GM18511 (cell line): Measurements from ENCODE around the gene BABAM2.
"Not testable (repeated sequence)": the region's sequence is repeated elsewhere in the genome, so short reads cannot be mapped to it uniquely, and the experiment has no call there.

Experiments used
- ATAC-seq: cut with Tn5 transposase; IDR thresholded peaks from one replicate; pipeline ENCODE4 v1.9.1; 2021; ENCODE audit warnings: mild to moderate bottlenecking, moderate library complexity; ENCODE audit not compliant: unreplicated experiment

BABAM2 gene

DNA sequence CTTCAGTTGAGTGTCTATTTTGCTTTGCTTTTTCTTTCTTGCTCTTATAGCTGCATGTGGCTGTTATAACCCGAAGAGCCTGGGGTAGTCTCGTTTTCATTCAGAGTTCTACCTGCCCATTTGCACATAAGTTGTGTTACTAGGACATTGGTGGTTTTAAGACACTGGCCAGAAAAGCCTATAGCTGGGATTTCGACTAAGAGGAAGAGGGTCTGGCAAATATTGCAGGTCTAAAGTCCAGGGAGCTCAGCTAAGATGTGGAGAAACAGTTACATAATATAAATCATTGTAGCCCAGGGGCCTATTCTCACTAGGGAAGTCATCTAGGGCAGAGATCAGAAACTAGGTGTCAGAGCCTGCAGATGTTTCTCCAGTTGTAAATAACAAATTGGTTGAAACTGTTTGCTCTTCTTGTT, 120.8 kb downstream of the BABAM2 start:
- no peak for ATAC-seq

- not testable (repeated sequence) for ATAC-seq
Observed at GRCh38 chr2:28018474-28018873, 127.9 kb downstream of the BABAM2 start.

DNA sequence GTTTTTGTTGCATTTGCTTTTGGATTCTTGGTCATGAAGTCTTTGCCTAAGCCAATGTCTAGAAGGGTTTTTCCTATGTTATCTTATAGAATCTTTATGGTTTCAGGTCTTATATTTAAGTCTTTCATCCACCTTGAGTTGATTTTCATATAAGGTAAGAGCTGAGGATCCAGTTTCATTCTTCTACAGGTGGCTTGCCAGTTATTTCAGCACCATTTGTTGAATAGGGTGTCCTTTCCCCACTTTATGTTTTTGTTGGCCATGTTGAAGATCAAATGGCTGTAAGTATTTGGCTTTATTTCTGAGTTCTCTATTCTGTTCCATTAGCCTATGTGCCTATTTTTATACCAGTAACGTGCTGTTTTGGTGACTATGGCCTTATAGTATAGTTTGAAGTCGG, 129.0 kb downstream of the BABAM2 start:
- not testable (repeated sequence) for ATAC-seq

- no peak for ATAC-seq
Observed at GRCh38 chr2:28021898-28022297, 131.4 kb downstream of the BABAM2 start.

GRCh38 chr2:28025123-28025522, 134.6 kb downstream of the BABAM2 start:
- ATAC-seq = no peak

DNA sequence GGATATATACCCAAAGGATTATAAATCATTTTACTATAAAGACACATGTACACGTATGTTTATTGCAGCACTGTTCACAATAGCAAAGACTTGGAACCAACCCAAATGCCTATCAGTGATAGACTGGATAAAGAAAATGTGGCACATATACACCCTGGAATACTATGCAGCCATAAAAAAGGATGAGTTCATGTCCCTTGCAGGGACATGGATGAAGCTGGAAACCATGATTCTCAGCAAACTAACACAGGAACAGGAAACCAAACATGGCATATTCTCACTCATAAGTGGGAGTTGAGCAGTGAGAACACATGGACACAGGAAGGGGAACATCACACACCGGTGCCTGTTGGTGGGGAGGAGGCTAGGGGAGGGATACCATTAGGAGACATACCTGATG, 135.7 kb downstream of the BABAM2 start:
- ATAC-seq = not testable (repeated sequence)

- ATAC-seq = no peak
Observed at GRCh38 chr2:28028025-28028424, 137.5 kb downstream of the BABAM2 start.

DNA sequence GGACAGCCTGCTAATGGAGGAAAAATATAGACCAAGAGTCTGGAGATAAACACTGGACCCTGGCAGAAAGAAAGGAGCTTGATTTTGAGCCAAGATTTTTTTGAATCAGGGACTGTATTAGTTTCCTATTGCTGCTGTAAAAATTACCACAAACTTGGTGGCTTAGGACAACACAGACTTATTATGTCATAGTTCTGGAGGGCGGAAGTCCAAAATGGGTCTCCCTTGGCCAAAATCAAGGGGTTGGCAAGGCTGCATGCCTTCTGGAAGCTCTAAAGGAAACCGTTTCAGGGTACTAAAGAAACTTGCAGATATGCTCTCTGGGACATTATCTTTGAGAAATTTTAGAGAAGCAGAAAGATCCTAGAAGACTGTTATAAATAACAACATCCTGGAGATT, 140.1 kb downstream of the BABAM2 start:
- ATAC-seq = no peak

- no peak for ATAC-seq
Observed at GRCh38 chr2:28032816-28033215, 142.3 kb downstream of the BABAM2 start.

DNA sequence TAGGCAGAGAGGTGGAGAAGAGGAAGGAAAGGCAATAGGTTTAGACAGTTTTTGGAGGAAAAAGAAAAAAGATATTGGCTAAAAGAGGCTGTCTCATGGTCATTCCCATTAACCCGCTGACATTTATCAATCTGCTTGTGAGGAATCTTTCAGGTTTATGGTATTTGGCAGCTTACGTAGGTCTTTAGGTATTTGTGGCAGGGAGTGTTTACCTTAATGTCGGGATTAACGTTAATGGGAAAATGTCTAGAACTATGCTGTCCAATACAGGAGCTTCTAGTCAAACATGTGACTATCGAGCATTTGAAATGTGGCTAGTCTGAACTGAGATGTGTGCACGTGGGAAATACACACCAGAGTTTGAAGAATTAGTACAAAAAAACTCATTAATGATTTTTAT, 144.2 kb downstream of the BABAM2 start:
- no peak for ATAC-seq

DNA sequence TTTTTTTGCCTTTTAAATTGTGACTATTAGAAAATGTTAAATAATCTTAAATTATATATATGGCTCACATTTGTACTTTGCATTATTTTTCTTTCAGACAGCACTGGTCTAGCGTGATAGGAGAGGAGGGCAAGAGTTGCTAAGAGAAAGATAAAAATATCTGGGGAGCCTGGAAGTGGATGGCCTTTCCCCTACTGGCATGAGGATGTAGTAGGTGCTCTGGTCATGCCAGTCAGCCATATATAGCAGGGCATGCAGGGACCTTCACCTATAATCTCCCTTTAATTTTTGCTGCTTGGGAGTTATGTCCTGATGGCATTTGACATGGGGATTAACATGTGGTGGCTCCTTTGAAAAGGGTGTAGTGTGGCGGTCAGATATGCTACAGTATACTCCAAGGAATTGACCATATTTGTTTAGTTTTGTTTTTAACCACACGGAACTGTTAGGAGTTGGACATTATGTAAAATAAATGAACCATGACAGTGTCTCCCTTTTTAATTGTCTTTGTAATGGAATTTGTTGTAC, 144.7 kb downstream of the BABAM2 start:
- ATAC-seq = no peak

- ATAC-seq = no peak
Observed at GRCh38 chr2:28035816-28036215, 145.3 kb downstream of the BABAM2 start.

DNA sequence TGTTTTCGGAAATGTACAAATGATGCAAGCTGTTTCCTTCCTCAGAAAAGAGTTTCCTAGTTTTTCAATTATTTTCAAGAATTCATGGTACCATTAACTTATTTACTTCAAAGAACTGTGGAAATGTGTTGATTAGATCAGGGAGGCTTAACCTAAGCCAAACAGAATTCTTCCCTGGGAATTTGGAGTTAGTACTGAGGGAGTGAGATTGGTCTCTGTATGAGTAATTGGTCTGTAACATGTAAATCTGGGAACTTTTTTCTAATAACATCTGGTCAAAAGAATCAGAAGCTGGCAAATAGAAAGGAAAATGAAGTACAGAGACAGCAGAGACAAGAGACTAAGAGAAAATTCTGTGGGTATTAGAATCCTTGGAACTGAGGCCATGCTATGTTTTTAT, 145.8 kb downstream of the BABAM2 start:
- ATAC-seq = no peak

DNA sequence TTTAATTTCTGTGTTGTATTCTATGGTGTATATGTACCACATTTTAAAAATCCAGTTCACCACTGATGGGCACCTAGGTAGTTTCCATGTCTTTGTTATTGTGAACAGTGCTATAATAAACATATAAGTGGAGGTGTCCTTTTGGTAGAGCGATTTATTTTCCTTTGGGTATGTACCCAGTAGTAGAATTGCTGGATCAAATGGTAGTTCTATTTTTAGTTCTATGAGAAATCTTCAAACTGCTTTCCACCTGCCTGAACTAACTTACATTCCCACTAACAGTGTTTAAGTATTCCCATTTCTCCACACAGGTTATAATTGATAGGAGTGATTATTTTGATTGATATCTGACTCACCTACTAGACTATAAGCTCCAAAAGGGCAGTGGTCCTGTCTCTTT, 148.2 kb downstream of the BABAM2 start:
- no peak for ATAC-seq

DNA sequence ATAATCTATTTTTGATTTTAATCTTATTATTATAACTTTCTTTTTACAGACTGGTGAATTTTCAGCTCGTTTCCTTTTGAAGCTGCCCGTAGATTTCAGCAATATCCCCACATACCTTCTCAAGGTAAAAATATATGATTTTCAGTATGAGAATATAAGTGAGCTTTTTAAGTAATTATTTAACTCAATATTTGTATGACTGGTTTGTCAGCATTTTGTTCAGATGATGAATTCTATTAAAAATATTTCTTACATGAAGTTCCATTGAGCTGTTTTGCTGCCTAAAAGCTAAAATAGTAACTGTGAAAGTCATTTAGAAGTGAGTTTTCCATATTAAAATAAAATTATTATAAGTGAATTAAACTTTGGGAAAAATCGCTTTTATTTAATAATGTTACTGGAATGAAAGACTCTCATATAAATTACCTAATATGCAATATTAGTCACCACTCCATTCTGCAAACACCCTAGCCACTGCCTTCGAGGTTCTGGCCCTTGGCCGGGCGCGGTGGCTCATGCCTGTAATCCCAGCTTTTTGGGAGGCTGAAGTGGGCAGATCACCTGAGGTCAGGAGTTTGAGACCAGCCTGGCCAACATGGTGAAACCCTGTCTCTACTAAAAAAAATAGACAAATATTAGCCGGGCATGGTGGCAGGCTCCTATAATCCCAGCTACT, 155.3 kb downstream of the BABAM2 start:
- no peak for ATAC-seq

DNA sequence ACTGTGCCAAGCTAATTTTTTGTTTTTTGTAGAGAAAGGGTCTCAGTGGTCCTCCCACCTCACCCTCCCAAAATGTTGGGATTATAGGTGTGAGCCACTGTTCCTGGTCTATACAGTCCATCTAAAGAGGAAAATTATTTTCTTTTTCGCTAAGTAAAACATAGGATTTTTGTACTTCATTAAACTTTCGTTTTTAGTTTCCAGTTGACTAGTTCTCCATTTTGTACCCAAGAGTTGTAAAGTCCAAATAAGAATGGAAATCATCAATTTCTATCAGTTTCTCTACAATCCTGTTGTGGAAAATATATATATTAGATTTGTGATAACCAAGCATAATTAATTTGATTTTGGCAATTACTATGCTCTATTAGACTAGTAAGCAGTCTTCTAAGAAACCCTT, 156.4 kb downstream of the BABAM2 start:
- no peak for ATAC-seq

- no peak for ATAC-seq
Observed at GRCh38 chr2:28047681-28048080, 157.2 kb downstream of the BABAM2 start.

GRCh38 chr2:28048341-28048740, 157.8 kb downstream of the BABAM2 start:
- ATAC-seq = no peak

- no peak for ATAC-seq
Observed at GRCh38 chr2:28049416-28049815, 158.9 kb downstream of the BABAM2 start.

DNA sequence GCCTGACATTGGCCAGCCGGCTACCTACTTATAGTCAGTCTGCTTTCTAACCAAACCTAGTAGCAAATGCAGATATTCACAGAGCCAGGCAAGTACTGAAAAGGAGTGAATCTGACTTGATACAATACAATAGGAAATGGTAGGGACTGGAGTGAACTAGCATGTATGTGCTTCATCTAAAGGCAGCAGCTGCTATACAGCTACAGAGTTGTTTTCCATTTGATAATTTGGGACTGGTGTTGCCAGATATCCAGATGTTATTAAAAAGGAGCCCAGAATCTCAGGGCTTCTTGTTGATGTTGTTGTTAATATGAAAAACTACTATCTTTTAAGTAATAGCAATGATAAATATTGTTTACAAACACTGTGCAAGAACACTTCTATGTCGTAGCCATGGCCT, 159.4 kb downstream of the BABAM2 start:
- ATAC-seq = no peak

DNA sequence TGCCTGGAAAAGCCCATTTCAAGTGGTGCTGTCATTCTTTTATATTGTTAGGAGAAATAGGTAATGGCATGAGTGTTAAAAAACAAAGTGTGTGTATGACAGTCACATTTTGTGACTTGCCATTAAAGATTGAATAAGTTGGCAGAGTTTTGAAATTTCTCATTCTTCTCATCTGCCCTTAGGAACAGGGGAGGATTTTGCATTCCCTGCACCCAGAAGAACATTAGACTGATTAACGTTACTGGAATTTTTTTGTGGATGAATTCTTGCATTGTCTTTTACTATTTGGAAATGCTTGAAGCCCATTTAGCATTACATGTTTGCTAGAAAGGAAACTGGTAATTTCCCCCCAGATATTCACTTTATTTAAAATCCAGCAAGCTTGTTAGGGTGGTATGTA, 162.2 kb downstream of the BABAM2 start:
- no peak for ATAC-seq

GRCh38 chr2:28053597-28053996, 163.1 kb downstream of the BABAM2 start:
- no peak for ATAC-seq

GRCh38 chr2:28054916-28055315, 164.4 kb downstream of the BABAM2 start:
- no peak for ATAC-seq
